Stimulated activated CD8-positive, alpha-beta memory T cell treated with anti-CD3 and anti-CD28 coated beads, Interleukin-4, amount 100 ng/mL, for 1 hour (primary cell): ENCODE data around the gene SLC6A6.

Experiments
- DNase-seq, 2 donors: peaks; one replicate each; pipeline ENCODE4 v3.0.0-alpha.2; 2020; ENCODE audit warnings: low read depth in 2 of 2, low spot score in 1 of 2

The SLC6A6 gene

GRCh38 chr3:14518432-14518802 is 116.0 kb downstream of the SLC6A6 start:
- DNase-seq, result no peak

DNA sequence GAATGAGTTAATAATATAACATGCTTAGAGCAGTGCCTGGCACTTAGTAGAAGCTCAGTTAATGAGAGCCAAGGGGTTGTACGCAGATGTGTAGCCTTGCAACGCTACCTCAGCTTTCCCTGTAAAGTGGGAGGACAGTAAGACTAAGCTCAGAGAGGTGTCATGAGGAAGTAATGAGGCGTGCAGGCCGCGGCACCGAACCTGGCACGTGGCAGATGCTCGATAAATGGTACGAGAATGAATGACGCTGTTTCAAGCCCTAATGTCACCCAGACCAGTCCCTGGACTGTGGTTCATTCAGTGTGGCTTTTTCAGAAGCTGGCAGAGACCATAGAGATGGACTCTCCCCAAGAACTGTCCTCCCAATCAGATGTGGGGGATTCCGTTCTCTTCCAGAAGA is 116.5 kb downstream of the SLC6A6 start:
- no peak for DNase-seq

GRCh38 chr3:14519406-14519805 is 117.0 kb downstream of the SLC6A6 start:
- DNase-seq, result no peak

- DNase-seq, result no peak
Measured at GRCh38 chr3:14520149-14520548, 117.7 kb downstream of the SLC6A6 start.

GRCh38 chr3:14520967-14521366 is 118.6 kb downstream of the SLC6A6 start:
- DNase-seq, result no peak

DNA sequence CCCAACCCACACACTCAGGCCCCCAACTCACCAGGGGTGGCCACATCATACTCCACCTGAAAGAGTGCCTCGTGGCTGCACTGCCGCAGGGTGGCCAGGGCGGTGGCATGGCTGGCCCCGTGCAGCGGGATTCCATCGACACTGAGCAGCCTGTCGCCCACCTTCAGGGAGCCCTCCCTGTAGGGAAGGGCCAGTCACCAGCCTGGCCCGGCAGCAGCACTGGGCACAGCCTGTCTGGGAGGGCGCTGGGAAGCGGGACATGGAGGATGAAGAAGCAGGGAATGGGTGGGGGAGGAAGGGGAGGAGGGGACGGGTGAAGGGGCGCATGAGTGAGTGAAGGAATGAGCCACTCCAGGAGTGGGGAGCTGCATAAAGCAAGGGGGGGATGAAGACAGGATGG is 119.2 kb downstream of the SLC6A6 start:
- DNase-seq, result no peak

- DNase-seq, result no peak
Measured at GRCh38 chr3:14522129-14522691, 119.8 kb downstream of the SLC6A6 start.

- DNase-seq, result no peak
Measured at GRCh38 chr3:14522768-14523167, 120.4 kb downstream of the SLC6A6 start.

DNA sequence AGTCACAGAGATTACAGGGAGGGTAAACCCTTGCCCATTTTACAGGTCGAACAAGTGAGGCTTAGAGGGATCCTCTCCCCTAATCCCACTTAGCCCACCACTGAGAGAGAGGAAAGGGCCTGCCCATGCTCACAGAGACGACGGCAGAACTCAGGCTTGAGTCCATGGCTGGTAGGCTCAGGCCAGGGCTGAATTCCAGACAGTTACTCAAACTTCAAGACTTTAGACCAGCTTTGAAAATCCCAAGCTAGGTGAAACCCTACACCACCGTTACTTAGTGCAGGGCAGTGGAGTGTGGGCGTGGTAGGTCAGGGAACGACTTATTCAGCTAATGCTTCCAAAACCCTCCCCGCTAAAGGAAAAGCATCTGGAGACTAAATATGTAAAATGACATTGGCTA is 121.4 kb downstream of the SLC6A6 start:
- no peak for DNase-seq

DNA sequence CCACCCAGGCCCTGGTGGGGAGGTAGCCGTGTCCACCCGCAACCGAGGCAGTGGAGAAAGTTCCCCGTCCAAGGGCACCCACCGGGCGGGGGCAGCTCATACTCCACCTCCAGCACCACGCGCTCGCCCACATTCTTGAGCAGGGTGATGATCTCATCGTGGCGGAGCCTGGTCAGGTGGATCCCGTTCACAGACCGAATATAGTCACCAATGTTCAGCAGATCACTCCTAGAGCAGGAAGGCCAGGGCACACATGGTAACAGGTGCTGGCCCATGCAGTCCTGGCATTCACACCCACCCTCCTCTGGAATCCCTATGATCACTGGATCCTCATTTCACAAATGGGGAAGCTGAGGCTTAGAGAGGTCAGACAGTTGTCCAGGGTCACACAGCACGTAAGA is 121.9 kb downstream of the SLC6A6 start:
- DNase-seq, result no peak

DNA sequence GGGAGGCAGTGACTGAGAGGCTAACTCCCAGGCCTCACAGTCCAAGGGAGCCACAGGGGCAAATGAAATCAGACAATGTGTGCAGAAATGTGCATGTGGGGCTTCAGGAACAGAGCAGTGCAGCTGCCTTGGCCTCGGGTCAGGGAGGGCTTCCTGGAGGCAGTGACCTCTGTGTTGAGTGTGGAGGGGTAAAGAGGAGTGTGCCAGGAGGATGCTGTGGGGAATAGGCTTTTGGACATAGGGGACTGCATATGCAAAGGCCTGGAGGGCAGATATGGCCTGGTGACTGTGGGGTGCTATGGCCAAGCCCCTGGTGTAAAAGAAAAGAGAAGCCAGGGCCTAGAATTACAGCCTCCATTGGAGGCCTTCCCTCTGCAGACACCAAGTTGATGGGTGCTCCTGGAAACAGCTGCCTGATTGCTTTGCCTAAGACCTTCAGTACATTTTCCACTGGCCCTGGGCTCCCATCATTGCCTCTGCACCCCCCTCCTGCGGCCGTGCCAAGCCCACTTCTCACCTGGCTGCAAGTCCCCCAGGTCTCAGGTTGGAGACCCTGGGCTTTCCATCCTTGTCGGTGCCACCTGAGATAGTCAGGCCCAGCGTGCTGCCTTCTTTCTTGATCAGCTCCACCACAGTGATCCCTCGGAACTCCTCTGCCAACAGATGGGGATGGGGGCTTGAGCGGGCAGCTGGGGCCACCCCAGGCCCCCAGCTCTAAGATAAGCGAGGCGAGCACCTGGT is 122.7 kb downstream of the SLC6A6 start:
- no peak for DNase-seq

DNA sequence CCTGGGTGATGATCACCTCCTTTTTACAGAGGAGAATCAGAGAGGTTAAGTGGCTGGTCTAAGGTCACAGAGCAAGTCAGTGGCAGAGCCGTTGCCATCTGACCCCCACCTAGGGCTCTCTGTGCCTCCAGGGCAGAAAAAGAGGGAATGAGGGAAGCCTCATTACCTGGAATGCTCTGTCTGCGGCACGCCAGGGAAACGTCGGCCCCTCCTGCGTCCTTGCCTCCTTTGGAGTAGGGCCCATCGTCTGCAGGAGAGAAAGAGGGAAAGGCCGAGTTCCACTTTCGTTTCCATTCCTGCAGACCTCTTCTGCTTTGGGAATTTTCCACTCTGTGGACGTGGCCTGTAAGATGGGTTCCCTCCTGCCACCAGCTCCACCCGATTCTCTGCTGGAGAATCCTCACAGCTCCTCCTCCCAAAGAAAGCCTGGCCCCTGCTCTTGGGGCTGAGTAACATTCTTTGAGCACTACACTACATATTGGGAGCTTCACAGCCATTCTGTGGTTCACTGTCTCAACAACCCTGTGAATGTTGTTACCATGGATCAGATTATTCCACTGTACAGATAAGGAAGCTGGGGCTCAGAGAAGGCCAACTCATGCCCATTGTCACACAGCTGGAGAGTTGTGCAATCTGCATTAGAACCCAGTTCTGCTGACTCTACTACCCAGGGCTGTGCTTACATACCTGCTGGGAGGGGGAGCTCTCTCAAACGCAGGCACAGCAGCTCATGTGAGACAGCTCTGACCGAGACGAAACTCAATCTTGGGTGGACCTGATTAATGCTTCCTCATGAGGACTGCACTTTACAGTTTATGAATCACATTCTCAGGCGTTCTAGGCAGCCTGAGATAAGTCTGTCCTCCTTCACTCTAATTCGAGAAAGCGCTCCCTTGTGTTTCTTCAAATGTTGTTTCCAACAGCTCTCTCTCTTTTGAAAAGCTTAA is 123.6 kb downstream of the SLC6A6 start:
- no peak for DNase-seq

DNA sequence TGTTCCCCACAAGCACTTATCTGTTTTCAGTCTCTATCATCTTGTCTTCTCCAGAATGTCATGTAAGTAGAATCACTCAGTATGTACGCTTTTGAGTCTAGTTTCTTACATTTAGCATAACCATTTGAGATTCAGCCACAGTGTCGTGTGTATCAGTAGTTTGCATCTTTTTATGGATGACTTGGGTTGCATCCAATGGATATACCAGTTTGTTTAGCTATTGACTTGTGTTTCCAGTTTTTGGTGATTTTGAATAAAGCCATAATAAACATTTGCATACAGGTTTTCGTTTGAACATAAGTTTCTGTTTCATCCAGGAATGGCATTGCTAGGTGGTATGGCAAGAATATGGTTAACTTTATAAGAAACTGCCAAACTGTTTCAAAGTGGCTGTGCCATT is 125.7 kb downstream of the SLC6A6 start:
- DNase-seq, result no peak

DNA sequence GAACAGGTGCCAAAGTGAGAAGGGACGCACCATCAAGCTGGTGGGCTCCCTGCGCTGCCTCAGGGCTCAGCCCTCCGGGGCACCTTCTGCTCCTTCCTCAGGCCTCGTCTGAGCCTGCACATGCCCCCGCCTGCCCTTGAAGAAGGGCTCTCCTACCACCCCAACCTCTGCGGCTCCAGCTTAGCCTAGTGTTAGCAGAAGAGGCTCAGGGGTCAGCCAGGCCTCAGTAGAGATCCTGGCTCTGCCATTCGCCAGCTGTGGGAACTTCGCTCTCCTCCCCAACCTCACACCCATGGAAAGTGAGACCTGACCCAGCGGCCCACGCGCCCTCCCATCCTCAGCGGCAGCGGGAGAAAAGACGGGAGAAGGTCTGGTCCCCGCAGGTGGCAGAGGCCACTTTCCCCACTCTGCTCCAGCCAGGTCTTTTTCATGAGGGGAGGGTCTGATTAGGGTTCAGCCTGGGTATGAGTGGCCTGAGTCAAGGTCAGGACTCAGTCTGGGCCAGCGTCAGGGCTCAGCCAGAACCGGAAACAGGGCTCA is 129.5 kb downstream of the SLC6A6 start:
- no peak for DNase-seq

GRCh38 chr3:14532691-14533456 is 130.5 kb downstream of the SLC6A6 start:
- DNase-seq, result no peak

- DNase-seq, result no peak
Measured at GRCh38 chr3:14533457-14533958, 131.1 kb downstream of the SLC6A6 start.

DNA sequence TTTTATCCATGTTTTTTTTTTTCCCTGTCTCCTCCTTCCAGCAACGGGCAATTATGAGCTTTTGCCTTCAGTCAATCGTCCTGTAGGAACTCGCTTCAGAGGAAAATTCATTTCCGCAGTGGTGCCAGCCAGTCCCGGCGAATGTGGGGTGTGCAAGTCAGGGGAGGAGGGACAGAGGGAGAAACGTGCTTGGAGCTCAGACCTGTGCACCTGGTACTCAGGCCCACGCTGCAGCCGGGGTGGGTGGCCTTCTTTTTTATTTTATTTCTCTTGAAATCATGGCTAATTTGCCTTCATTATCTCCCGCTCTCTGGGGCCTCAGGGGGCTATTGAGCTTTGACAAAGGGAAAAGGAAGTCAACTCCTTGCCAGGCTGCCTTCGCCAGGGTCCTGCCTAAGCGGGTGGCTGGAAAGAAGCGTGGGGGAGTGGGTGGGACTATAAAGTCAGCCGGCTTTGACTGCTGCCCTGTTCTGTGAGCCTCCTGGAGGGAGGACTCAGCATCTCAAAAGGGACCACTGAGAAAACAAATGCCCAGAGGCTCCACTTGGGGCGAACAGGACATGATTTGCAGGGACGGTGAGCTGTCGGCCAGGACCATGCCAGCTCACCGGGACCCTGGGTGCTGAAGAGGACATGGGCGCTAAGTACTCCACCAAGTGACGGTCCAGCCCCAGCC is 132.2 kb downstream of the SLC6A6 start:
- no peak for DNase-seq

- no peak for DNase-seq
Measured at GRCh38 chr3:14535616-14536015, 133.2 kb downstream of the SLC6A6 start.

DNA sequence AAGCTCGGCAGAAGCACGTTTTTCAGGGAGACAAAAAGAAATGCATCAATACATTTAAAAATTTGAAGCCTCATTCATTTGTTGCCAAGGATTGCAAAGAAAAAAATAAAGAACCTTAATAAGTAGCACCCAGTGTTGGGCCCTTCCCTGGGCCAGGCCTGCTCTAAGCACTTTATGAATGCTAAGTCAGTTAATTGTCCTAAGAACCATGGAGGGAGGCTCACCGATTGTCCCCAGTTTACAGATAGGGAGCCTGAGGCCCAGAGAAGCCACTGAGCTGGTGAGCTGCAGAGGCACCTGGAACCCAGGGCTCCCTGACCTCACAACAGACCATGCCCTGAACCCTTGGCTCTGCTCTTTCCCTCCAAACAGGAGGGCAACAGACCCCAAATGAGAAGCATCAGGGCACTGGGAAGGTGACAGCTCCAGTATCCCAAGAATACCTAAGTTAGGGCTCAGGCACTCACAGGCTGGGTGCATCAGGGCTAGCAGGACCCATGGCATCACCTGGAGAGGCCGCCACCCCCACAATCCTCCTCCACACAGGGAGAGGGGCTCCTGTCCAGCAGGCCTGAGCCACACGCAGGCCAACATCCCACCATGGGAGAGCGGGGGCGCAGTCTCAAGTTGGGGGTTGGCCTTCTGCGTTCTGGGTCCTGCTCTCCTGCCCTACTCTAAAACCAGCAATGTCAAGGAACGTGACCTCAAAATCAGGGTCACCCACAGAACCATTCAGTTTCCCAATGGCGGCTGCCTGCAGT is 133.8 kb downstream of the SLC6A6 start:
- DNase-seq, result no peak
